ENCODE measurements around the gene WNT10A.
A peak's percentile ranks its signal among the peaks of the same experiment; 100 is the strongest.

Gene WNT10A

GRCh38 chr2:218897394-218898108 is 16.9 kb downstream of the WNT10A start:
- H3K9me3 ChIP-seq (ENCODE audit: control insufficient read depth, insufficient read depth, low read depth, low read length): no peaks in the 10 kb centered on the region
- no peaks in the 10 kb centered on the region for H3K36me3 ChIP-seq (ENCODE audit: control insufficient read depth in 2 of 2, insufficient read depth in 1 of 2, low read length in 2 of 2)
- ChIA-PET CTCF (interaction anchor here (0.6 to 17.9 kb wide), 29 partner anchors 9 to 284 kb away, joined by 3 to 552 read pairs (median 4); partner anchors contain the start of genes CDK5R2 and WNT10A), POLR2A (interaction anchor here (0.9 to 4.6 kb wide), 7 partner anchors 12 to 47 kb away, joined by 3 to 19 read pairs (median 6); partner anchors contain the start of genes WNT10A and WNT6)
- TF ChIP-seq SP3 (tag by site-specific recombination; IDR thresholded peaks at IDR 0.05): peak; percentile 11
- no peak for TF ChIP-seq ZBTB6 (tag by site-specific recombination; IDR thresholded peaks at IDR 0.05)
- TF ChIP-seq ZFHX2 (tag by site-specific recombination; conservative IDR thresholded peaks at IDR 0.05): 0 out of 2 replicates have a peak, but pooled peaks have one; percentile 6
- TF ChIP-seq TCF7L2 (IDR thresholded peaks at IDR 0.05; ENCODE audit: borderline replicate concordance, low read depth, low read length): no peak
- no peak for TF ChIP-seq ZNF362 (tag by site-specific recombination; IDR thresholded peaks at IDR 0.05)
- TF ChIP-seq ZBTB10 (tag by site-specific recombination; IDR thresholded peaks at IDR 0.05): 0 out of 2 replicates have a peak, but pooled peaks have one; percentile 11
- 0 out of 2 replicates have a peak, but pooled peaks have one; percentile 36 for TF ChIP-seq ZNF398 (tag by site-specific recombination; IDR thresholded peaks at IDR 0.05)
- TF ChIP-seq KLF1 (tag by site-specific recombination; IDR thresholded peaks at IDR 0.05): no peak
- TF ChIP-seq ZNF704 (tag by site-specific recombination; IDR thresholded peaks at IDR 0.05): no peak
- TF ChIP-seq ZNF626 (tag by site-specific recombination; IDR thresholded peaks at IDR 0.05): no peak
- TF ChIP-seq PRDM10 (tag by site-specific recombination; IDR thresholded peaks at IDR 0.05): peak; percentile 16; the same call in 1 of the 2 replicates
- no peak for TF ChIP-seq ZNF426 (tag by site-specific recombination; IDR thresholded peaks at IDR 0.05)
- TF ChIP-seq ZBTB8A (tag by site-specific recombination; IDR thresholded peaks at IDR 0.05): no peak
- TF ChIP-seq ZNF175 (tag by site-specific recombination; IDR thresholded peaks at IDR 0.05): no peak
- no peak for TF ChIP-seq HOXC10 (CRISPR knock-in tag; IDR thresholded peaks at IDR 0.05)
- 0 out of 2 replicates have a peak, but pooled peaks have one; percentile 21 for TF ChIP-seq PATZ1 (tag by site-specific recombination; IDR thresholded peaks at IDR 0.05)
- TF ChIP-seq YY1 (tag by site-specific recombination; IDR thresholded peaks at IDR 0.05): no peak
- H3K4me1 ChIP-seq (ENCODE audit: control insufficient read depth, insufficient read depth, low read length): no peaks in the 10 kb centered on the region; the same call in 1 of the 2 replicates
- H3K27ac ChIP-seq (ENCODE audit: extremely low read depth, low read depth, low read length): no peak overlapping the region
- peak overlapping the region; percentile 31; the same call in 1 of the 2 replicates for H3K4me3 ChIP-seq (ENCODE audit: low read depth, low read length)
